Kidney glomerular epithelial cell (primary cell): ENCODE data around the gene CD99.
"Not testable (repeated sequence)": the region's sequence is repeated elsewhere in the genome, so short reads cannot be mapped to it uniquely, and the experiment has no call there.

ENCODE experiments used
- DNase-seq: peaks from one replicate; lab custom pipeline; 2025; lab: John Stamatoyannopoulos, UW

CD99 gene

GRCh38 chrX:2723286-2723879, 32.3 kb downstream of the CD99 start:
- DNase-seq = no peak

DNA sequence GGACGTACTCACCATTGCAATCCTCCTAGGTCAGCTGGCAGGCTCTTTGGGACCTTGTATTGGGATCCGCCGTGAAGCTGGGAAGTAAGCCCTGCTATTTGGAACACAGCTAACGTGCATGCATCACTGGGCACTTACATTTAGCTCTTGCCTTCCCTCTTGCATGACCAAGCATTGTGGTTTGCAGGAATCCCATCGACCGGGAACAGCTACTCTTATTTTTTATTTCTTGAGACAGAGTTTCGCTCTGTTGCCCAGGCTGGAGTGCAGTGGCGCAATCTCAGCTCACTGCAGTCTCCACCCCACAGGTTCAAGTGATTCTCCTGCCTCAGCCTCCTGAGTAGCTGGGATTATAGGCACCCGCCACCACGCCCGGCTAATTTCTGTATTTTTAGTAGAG, 36.2 kb downstream of the CD99 start:
- DNase-seq = not testable (repeated sequence)

DNA sequence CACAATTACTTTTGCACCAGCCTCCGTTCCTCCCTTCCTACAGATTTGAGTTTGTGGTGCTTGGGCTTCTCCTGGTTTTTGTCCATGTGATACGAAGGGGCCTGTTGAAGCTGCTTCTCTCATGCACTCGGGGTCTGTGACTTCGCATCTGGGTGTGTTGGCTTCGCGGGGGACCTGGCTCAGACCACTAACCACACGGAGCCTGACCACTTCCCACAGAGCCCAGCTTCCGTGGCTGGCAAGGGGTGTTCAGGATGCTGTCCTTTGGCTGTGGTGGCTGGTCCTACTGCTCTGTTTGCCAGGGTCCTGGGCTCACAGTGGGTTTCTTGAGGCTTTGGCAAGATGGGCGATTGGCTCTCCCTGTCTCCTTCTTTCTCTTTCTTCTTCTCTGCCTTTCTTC, 41.0 kb downstream of the CD99 start:
- no peak for DNase-seq

- no peak for DNase-seq
These were observed 41.6 kb downstream of the CD99 start for GRCh38 chrX:2732649-2733048.

GRCh38 chrX:2733286-2733685, 42.2 kb downstream of the CD99 start:
- no peak for DNase-seq

GRCh38 chrX:2735270-2735669, 44.2 kb downstream of the CD99 start:
- DNase-seq = no peak

- DNase-seq = no peak
These were observed 49.6 kb downstream of the CD99 start for GRCh38 chrX:2740672-2741071.

GRCh38 chrX:2741386-2741785, 50.3 kb downstream of the CD99 start:
- no peak for DNase-seq

DNA sequence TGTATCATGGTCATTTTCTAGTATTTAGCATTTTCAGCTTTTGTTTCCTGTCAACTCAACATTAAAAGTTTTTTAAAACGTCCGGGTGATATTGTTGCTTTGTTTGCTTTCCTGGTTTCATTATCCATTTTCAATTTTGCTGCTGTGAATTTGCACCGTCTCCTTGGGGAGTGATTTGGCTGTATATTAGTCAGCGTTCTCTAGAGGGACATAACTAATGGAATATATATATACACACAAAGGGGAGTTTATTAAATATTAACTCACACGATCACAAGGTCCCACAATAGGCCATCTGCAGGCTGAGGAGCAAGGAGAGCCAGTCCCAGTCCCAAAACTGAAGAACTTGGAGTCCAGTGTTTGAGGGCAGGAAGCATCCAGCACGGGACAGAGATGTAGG, 55.2 kb downstream of the CD99 start:
- not testable (repeated sequence) for DNase-seq

DNA sequence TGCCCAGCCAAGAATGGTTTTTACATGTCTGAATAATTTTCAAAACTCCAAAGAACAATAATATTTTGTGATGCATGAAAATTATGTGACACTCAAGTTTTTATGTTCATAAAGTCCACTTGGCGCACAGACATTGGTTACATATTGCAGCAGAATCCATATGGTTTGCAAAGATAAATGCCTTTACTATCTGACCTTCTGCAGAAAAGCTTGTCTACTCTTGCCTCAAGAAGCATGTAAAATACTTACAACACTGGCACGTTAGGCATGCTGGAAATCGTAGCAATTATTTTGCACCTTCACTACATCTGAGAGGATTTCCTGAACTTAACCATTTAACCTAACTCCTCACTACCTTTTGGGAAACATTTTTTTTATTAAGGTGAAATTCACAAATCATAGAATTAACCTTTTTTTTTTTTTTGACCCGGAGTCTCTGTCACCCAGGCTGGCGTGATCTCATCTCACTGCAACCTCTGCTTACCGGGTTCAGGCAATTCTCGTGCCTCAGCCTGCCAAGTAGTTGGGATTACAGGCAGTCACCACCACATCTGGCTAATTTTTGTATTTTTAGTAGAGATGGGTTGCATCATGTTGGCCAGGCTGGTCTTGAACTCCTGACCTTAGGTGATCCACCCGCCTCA, 57.2 kb downstream of the CD99 start:
- no peak for DNase-seq

DNA sequence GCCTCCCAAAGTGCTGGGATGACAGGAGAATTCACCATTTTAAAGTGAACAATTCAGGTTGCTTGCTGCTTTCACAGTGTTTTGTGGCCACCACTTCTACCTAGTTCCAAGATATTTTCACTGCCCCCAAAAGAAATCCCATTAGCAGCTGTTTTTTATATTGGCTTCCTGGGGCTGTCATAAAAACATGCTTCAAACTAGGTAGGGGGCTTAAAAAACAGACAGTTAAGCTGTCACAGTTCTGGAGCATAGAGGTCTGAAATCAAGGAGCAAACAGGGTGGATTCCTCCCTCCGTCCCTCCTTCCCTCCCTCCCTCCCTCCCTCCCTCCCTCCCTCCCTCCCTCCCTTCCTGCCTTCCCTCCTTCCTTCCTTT, 57.7 kb downstream of the CD99 start:
- DNase-seq = no peak

DNA sequence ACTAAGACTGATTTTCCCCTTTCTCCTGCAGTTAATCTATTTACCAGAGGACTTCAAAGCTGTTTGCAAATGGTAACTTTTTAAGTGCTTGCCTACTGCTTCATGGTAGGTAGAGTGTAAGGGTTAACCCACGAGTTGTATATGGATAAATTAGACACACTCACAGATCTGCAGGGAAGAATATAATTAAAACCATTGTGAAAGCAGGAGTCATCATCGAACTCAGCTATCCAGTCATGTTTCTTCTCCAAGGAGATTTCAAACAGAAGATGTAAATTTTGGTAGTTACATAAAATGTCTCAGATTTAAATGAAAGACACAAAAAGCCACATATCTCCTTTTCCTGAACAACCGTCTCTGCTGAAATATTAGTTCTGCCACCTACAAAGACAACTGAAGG, 60.2 kb downstream of the CD99 start:
- DNase-seq = no peak

DNA sequence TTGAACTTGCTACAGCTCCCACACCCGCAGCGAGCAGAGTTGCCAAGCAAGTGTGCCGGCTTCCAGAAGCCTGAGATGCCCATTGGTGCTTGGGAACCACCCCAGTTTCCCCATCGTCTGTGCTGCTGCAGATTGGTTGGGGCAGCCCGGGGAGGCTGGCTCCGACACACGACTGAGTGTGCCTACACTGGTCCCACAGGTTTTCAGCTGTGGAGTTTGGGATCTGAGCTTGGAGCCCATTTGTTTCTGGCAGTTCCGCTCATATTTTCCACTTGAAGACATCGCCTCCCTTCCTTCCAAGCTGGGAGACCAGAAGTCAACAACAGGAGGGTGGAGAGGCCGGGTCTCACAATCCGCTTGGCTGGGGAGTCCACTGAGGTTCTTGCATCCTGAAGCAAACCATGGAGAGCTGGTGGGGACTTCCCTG, 60.8 kb downstream of the CD99 start, which contains the start of gene XG:
Gene XG (plus strand): TSS at position 167 of the 427 bp plus-strand sequence. CDS start 235 bp downstream, at position 402.
- DNase-seq = not testable (repeated sequence)

DNA sequence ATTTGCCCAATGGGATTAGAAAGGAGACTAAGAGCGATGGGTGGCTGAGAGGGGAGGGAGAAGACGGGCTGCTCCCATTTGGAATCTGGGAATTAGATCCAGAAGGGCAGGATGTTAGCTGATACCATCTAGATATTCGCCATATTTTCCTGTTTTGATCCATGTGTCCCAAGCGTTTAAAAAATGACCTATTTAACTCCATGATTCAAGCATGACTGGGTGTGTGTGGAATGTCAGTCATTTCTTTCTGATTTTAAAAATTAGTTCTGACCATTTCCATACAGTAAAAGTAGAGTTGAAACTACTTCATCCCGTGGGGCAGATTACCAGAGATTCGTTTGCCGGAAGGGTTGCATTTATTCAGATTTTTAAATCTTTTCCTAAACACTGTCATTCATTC, 61.3 kb downstream of the CD99 start:
- DNase-seq = not testable (repeated sequence)

DNA sequence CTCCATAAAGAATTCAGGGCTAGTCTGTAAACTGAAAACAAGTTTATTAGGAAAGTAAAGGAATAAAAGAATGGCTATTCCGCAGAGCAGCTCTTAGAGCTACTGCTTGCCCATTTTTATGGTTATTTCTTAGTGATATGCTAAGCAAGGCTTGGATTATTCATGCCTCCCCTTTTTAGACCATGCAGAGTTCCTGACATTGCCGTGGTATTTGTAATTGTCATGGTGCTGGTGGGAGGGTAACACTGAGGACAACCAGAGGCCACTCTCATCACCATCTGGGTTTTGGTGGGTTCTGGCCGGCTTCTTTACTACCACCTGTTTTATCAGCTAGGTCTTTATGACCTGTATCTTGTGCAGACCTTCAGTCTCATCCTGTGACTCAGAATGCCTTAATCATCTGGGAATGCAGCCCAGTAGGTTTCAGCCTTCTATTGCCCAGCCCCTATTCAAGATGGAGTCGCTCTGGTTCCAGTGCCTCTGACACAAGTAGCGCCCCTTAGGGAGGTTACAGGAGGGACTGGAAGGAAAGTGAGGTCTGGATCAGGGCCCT, 64.1 kb downstream of the CD99 start:
- DNase-seq = not testable (repeated sequence)

- DNase-seq = no peak
These were observed 65.5 kb downstream of the CD99 start for GRCh38 chrX:2756548-2756947.

DNA sequence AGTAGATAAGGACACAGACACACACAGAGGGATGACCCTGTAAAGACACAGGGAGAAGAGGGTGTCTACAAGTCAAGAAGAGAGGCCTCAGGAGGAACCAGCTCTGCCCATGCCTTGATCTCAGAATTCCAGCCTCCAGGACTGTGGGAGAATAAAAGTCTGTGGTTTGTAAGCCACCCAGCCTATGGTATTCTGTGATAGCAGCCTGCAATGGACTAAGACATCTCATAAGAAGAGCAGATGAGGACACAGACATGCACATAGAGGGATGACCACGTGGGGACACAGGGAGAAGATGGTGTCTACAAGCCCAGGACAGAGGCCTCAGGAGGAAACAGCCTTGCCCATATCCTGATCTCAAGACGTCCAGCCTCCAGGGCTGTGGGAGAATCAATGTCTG, 70.2 kb downstream of the CD99 start:
- no peak for DNase-seq

- DNase-seq = not testable (repeated sequence)
These were observed 71.6 kb downstream of the CD99 start for GRCh38 chrX:2762671-2763070.

DNA sequence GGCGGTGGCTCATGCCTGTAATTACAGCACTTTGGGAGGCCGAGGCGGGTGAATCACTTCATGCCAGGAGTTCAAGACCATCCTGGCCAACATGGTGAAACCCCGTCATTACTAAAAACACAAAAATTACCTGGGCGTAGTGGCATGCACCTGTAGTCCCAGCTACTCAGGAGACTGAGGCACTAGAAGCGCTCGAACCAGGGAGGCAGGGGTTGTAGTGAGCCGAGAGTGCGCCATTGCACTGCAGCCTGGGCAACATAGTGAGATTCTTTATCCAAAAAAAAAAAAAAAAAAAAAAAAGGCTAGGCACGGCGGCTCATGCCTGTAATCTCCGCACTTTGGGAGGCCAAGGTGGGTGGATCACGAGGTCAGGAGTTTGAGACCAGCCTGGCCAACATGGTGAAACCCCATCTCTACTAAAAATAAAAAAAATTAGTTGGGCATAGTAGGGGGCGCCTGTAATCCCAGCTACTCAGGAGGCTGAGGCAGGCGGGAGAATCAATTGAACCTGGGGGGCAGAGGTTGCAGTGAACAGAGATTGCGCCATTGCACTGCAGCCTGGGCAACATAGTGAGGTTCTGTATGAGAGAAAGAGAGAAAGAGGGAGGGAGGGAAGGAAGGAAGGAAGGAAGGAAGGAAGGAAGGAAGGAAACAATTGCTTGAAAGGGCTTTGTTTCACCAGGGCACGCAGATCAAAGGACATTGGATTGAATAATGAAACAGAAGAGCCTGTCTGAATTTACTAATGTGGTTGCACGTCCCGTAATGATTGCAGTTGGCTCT, 73.9 kb downstream of the CD99 start:
- DNase-seq = not testable (repeated sequence)

- DNase-seq = no peak
These were observed 74.4 kb downstream of the CD99 start for GRCh38 chrX:2765549-2765830.

DNA sequence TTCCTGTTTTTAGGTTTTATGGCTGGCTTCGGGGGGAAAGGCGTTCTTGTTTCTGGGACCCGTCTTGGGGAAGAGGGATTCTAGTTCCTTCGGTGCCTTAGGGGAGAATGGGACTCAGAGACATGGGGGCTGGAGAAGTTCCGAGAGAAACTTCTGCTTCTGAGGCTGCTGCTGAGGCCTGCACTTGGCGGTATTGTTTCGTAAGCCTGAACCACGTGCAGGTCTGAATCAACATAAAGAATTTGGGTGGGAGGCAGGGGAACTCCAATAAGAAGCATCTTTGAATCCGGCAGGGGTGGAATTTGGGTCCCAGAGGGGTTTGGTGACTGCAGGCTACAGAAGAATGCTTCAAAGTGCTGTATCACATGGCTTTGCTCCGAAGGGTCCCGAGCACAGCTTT, 75.8 kb downstream of the CD99 start:
- DNase-seq = no peak

DNA sequence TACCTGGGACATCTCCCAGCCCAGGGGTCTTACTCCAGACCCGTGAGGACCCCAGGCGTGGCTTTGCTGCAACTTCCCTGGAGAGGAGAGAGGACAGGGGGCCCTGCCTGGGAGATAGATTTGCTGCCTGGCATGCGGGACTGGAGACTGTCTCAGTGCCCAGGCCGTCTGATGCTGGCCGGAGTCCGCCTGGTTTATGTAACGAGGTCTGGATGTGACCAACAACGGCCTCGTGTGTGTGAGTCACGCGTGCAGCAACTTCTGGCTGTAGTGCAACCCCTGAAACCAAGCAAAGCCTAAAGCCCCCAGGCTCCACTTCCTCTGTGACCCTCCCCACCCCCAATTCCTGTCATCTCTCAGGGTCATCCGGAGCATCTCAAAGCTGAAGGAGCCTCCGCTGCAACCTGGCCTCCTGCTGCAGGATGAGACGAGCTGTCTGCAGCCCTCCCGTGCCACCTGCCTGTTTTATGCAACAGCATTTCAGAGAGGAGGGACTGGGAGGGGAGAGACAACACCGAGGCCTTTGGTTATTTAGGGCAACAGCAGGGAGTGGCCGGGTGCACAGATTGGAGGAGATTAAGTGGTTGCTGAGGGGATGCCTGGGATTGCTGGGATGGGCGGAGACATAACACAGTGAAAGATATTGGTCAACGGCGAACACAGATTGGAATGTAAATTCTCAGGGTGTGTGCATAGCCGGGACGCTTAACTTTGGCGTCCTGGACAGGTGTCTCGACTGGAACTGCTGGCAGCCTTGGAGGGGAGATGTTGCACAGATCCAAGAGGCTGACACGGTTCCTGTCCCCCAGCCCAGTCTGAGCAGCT, 76.7 kb downstream of the CD99 start:
- no peak for DNase-seq
